ENCODE results near the gene UXS1. TPM values are rescaled to one million over a fixed set of nuclear protein-coding genes. Genes with fewer than 3 reads are reported as not detected.
A peak's percentile ranks its signal among the peaks of the same experiment; 100 is the strongest.
"Not testable (repeated sequence)": the region's sequence is repeated elsewhere in the genome, so short reads cannot be mapped to it uniquely, and the experiment has no call there.

UXS1 gene
- total and polyA plus RNA-seq, 4 donors: 59.8 to 80.9 (median 79.8) TPM

- Histone ChIP-seq H3K27ac (ENCODE audit: low read depth, low read length) (peak overlapping the region; percentile 79), H3K27me3 (ENCODE audit: control insufficient read depth, insufficient read depth, low read length) (no peaks in the 10 kb centered on the region), H3K4me3 (ENCODE audit: low read depth, low read length) (no peak overlapping the region), H3K36me3 (ENCODE audit: control insufficient read depth, insufficient read depth, low read length) (peaks cover 19% of the 10 kb centered on the region), H3K4me1 (ENCODE audit: control insufficient read depth, insufficient read depth, low read length) (peaks cover 19% of the 10 kb centered on the region), H3K9me3 (ENCODE audit: control insufficient read depth, insufficient read depth, low read length) (no peaks in the 10 kb centered on the region)
- WGBS (ENCODE audit: insufficient coverage): 80% methylated on average over 1 of the region's 3 CpGs
- DNase-seq (ENCODE audit: low read depth in 4 of 6, low spot score in 6 of 6): peak in 1 of 6 donors; percentile 26
Observed at GRCh38 chr2:106142683-106143082, 51.4 kb downstream of the UXS1 start.

GRCh38 chr2:106140913-106141312, 53.2 kb downstream of the UXS1 start:
- no peak for DNase-seq (ENCODE audit: low read depth in 4 of 6, low spot score in 6 of 6)
- no peaks in the 10 kb centered on the region for H3K9me3 ChIP-seq (ENCODE audit: control insufficient read depth, insufficient read depth, low read length)
- H3K4me1 ChIP-seq (ENCODE audit: control insufficient read depth, insufficient read depth, low read length): peaks cover 19% of the 10 kb centered on the region
- no peak overlapping the region for H3K4me3 ChIP-seq (ENCODE audit: low read depth, low read length)
- WGBS (ENCODE audit: insufficient coverage): no CpG with 5 or more reads among the region's 2 CpGs
- no peak overlapping the region for H3K27ac ChIP-seq (ENCODE audit: low read depth, low read length)
- H3K36me3 ChIP-seq (ENCODE audit: control insufficient read depth, insufficient read depth, low read length): peaks cover 22% of the 10 kb centered on the region
- H3K27me3 ChIP-seq (ENCODE audit: control insufficient read depth, insufficient read depth, low read length): no peaks in the 10 kb centered on the region

- H3K9me3 ChIP-seq (ENCODE audit: control insufficient read depth, insufficient read depth, low read length): no peaks in the 10 kb centered on the region
- no peaks in the 10 kb centered on the region for H3K27me3 ChIP-seq (ENCODE audit: control insufficient read depth, insufficient read depth, low read length)
- DNase-seq (ENCODE audit: low read depth in 4 of 6, low spot score in 6 of 6): peak in 1 of 6 donors; percentile 27
- H3K27ac ChIP-seq (ENCODE audit: low read depth, low read length): peak overlapping the region; percentile 84
- WGBS (ENCODE audit: insufficient coverage): 49% methylated on average over 3 of the region's 6 CpGs
- peaks cover 21% of the 10 kb centered on the region for H3K36me3 ChIP-seq (ENCODE audit: control insufficient read depth, insufficient read depth, low read length)
- no peak overlapping the region for H3K4me3 ChIP-seq (ENCODE audit: low read depth, low read length)
- H3K4me1 ChIP-seq (ENCODE audit: control insufficient read depth, insufficient read depth, low read length): peaks cover 19% of the 10 kb centered on the region
Observed at GRCh38 chr2:106140113-106140512, 54.0 kb downstream of the UXS1 start.

GRCh38 chr2:106139238-106139935, 54.7 kb downstream of the UXS1 start:
- H3K4me1 ChIP-seq (ENCODE audit: control insufficient read depth, insufficient read depth, low read length): peaks cover 19% of the 10 kb centered on the region
- DNase-seq (ENCODE audit: low read depth in 4 of 6, low spot score in 6 of 6): no peak
- H3K27ac ChIP-seq (ENCODE audit: low read depth, low read length): peak overlapping the region; percentile 84
- H3K9me3 ChIP-seq (ENCODE audit: control insufficient read depth, insufficient read depth, low read length): no peaks in the 10 kb centered on the region
- WGBS (ENCODE audit: insufficient coverage): 100% methylated on average over 1 of the region's 10 CpGs
- H3K27me3 ChIP-seq (ENCODE audit: control insufficient read depth, insufficient read depth, low read length): no peaks in the 10 kb centered on the region
- H3K36me3 ChIP-seq (ENCODE audit: control insufficient read depth, insufficient read depth, low read length): peaks cover 19% of the 10 kb centered on the region
- no peak overlapping the region for H3K4me3 ChIP-seq (ENCODE audit: low read depth, low read length)

- H3K36me3 ChIP-seq (ENCODE audit: control insufficient read depth, insufficient read depth, low read length): peaks cover 16% of the 10 kb centered on the region
- WGBS (ENCODE audit: insufficient coverage): 69% methylated on average over 7 of the region's 11 CpGs
- H3K9me3 ChIP-seq (ENCODE audit: control insufficient read depth, insufficient read depth, low read length): no peaks in the 10 kb centered on the region
- H3K27me3 ChIP-seq (ENCODE audit: control insufficient read depth, insufficient read depth, low read length): no peaks in the 10 kb centered on the region
- peak overlapping the region; percentile 84 for H3K27ac ChIP-seq (ENCODE audit: low read depth, low read length)
- DNase-seq (ENCODE audit: low read depth in 4 of 6, low spot score in 6 of 6): no peak
- peaks cover 19% of the 10 kb centered on the region for H3K4me1 ChIP-seq (ENCODE audit: control insufficient read depth, insufficient read depth, low read length)
- no peak overlapping the region for H3K4me3 ChIP-seq (ENCODE audit: low read depth, low read length)
Observed at GRCh38 chr2:106138543-106139237, 55.4 kb downstream of the UXS1 start.

- Histone ChIP-seq H3K27ac (ENCODE audit: low read depth, low read length) (peak overlapping the region; percentile 84), H3K27me3 (ENCODE audit: control insufficient read depth, insufficient read depth, low read length) (no peaks in the 10 kb centered on the region), H3K4me1 (ENCODE audit: control insufficient read depth, insufficient read depth, low read length) (peaks cover 19% of the 10 kb centered on the region), H3K9me3 (ENCODE audit: control insufficient read depth, insufficient read depth, low read length) (no peaks in the 10 kb centered on the region), H3K4me3 (ENCODE audit: low read depth, low read length) (no peak overlapping the region), H3K36me3 (ENCODE audit: control insufficient read depth, insufficient read depth, low read length) (peaks cover 14% of the 10 kb centered on the region)
- no peak for DNase-seq (ENCODE audit: low read depth in 4 of 6, low spot score in 6 of 6)
- WGBS (ENCODE audit: insufficient coverage): 84% methylated on average over 7 of the region's 14 CpGs
Observed at GRCh38 chr2:106137731-106138521, 56.2 kb downstream of the UXS1 start.

- not testable (repeated sequence) for H3K27me3 ChIP-seq (ENCODE audit: control insufficient read depth, insufficient read depth, low read length); H3K9me3 ChIP-seq (ENCODE audit: control insufficient read depth, insufficient read depth, low read length); DNase-seq (ENCODE audit: low read depth in 4 of 6, low spot score in 6 of 6); H3K4me3 ChIP-seq (ENCODE audit: low read depth, low read length); H3K4me1 ChIP-seq (ENCODE audit: control insufficient read depth, insufficient read depth, low read length); H3K27ac ChIP-seq (ENCODE audit: low read depth, low read length)
- peaks cover 15% of the 10 kb centered on the region for H3K36me3 ChIP-seq (ENCODE audit: control insufficient read depth, insufficient read depth, low read length)
- no CpG with 5 or more reads among the region's 14 CpGs for WGBS (ENCODE audit: insufficient coverage)
Observed at GRCh38 chr2:106131192-106131591, 62.9 kb downstream of the UXS1 start.

GRCh38 chr2:106130251-106130998, 63.7 kb downstream of the UXS1 start:
- 67% methylated on average over 12 of the region's 13 CpGs for WGBS (ENCODE audit: insufficient coverage)
- no peak for DNase-seq (ENCODE audit: low read depth in 4 of 6, low spot score in 6 of 6)
- Histone ChIP-seq H3K36me3 (ENCODE audit: control insufficient read depth, insufficient read depth, low read length) (peaks cover 17% of the 10 kb centered on the region), H3K4me1 (ENCODE audit: control insufficient read depth, insufficient read depth, low read length) (peaks cover 3% of the 10 kb centered on the region), H3K9me3 (ENCODE audit: control insufficient read depth, insufficient read depth, low read length) (no peaks in the 10 kb centered on the region), H3K4me3 (ENCODE audit: low read depth, low read length) (no peak overlapping the region), H3K27me3 (ENCODE audit: control insufficient read depth, insufficient read depth, low read length) (no peaks in the 10 kb centered on the region), H3K27ac (ENCODE audit: low read depth, low read length) (no peak overlapping the region)

GRCh38 chr2:106129592-106129991, 64.5 kb downstream of the UXS1 start:
- no peak for DNase-seq (ENCODE audit: low read depth in 4 of 6, low spot score in 6 of 6)
- Histone ChIP-seq H3K27me3 (ENCODE audit: control insufficient read depth, insufficient read depth, low read length) (no peaks in the 10 kb centered on the region), H3K27ac (ENCODE audit: low read depth, low read length) (no peak overlapping the region), H3K4me3 (ENCODE audit: low read depth, low read length) (no peak overlapping the region), H3K9me3 (ENCODE audit: control insufficient read depth, insufficient read depth, low read length) (no peaks in the 10 kb centered on the region), H3K4me1 (ENCODE audit: control insufficient read depth, insufficient read depth, low read length) (peaks cover 3% of the 10 kb centered on the region), H3K36me3 (ENCODE audit: control insufficient read depth, insufficient read depth, low read length) (peaks cover 17% of the 10 kb centered on the region)
- no CpG with 5 or more reads among the region's 2 CpGs for WGBS (ENCODE audit: insufficient coverage)
